Renal cortex interstitium (tissue), 11 donors: ENCODE data around the gene NUPR2. TPM values are rescaled to one million over a fixed set of nuclear protein-coding genes. Genes with fewer than 3 reads are reported as not detected.
"Not testable (repeated sequence)": the region's sequence is repeated elsewhere in the genome, so short reads cannot be mapped to it uniquely, and the experiment has no call there.

Experiments
- DNase-seq, 11 donors: peaks; one replicate each; pipeline ENCODE4 v3.0.0-alpha.2; 2013; ENCODE audit warnings: low read depth in 9 of 11, low spot score in 4 of 11; ENCODE audit errors: extremely low read depth in 1 of 11
- polyA plus RNA-seq, 3 donors: library from polyadenylated mRNA; unstranded; fragments of 120-200 nt; gene quantifications; one replicate each; pipeline ENCODE4 v1.2.1, GENCODE V29; 2013; ENCODE audit not compliant: insufficient read length in 3 of 3

NUPR2 gene
- polyA plus RNA-seq, 3 donors, result 2.4 to 3.5 (median 2.6) TPM

DNA sequence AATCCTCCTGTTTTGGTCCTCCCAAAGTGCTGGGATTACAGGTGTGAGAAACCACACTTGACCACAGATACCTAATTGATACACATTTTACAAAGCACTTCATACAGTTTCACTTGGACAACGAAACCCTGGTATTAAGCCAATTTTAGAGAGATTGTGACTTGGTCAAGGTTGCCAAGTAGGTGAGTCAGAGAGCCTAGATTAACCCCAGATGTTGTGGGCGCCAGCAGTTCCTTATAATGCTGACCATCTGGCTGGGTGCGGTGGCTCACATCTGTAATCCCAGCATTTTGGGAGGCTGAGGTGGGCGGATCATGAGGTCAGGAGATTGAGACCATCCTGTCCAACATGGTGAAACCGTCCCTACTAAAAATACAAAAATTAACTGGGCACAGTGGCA, 18.5 kb downstream of the NUPR2 start:
- no peak for DNase-seq

DNA sequence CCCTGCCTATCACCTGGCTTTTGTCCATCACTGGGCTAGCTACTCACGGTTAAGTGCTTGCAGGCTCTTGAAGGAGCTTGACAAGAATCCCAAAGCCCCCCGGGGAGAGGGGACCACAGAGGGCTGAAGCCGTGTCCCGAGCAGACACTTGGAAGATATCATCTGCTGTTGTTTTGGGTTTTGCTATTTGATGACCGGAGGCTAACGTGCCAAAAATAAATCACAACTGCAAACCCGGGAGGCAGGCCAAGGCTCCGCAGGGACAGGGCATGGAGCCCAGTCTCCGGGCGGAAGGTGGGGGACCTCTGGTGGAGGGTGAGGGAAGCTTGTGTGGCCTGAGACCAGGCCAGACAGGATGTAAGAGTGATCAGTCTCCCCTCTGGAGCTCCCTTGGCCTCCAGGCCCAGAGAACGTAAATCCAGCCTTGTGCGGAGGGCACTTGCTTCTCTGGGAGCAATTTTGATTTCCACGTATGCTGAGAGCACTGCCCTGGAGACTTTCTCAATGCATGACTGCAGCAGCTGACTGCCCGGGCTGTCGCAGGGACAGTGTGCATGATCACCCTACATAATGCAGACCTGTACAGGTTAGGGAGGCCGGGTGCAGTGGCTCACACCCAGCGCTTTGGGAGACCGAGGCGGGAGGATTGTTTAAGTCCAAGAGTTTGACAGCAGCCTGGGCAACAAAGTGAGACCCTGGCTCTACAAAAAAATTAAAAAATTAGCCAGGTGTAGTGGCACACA, 23.3 kb downstream of the NUPR2 start, which contains the start of gene PHKG1:
TSS of gene PHKG1 (minus strand) at position 164 of the 743 bp plus-strand sequence. CDS start 4,011 bp downstream, outside the sequence.
- DNase-seq, result peak in 1 of 11 donors; percentile 31

DNA sequence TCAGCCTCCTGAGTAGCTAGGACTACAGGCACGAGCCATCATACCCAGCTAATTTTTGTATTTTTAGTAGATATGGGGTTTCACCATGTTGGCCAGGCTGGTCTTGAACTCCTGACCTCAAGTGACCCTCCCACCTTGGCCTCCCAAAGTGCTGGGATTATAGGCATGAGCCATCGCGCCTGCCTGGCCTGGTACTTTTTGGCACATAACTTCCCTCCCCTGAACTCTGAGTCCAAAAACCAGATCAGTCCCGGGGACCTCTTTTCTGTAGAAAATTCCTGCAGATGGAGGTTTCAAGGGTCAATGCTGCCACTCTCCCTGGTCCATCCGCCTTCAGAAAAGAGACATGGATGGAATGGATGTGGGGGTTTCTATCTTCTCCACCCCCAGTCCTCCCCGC, 23.8 kb downstream of the NUPR2 start:
- DNase-seq, result not testable (repeated sequence)

DNA sequence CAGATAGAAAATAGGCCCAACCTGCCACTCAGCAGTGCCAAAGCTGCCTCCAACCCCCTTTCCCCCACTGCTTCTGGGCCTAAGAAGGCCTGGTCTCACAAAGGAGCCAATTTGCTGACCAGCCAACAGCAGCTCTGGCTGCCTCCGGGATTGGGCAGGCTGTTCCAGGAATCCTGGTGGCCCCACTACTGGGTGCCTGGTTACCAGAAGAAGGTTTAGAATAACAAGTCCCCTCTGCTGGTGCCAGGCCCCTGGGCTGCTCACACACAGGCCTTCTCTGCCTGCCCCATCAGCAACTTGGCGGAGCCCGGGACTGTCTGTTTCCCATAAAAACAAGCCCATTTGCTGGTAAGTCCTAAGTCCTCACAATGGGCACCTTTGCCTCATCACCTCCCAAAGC, 24.6 kb downstream of the NUPR2 start:
- no peak for DNase-seq

DNA sequence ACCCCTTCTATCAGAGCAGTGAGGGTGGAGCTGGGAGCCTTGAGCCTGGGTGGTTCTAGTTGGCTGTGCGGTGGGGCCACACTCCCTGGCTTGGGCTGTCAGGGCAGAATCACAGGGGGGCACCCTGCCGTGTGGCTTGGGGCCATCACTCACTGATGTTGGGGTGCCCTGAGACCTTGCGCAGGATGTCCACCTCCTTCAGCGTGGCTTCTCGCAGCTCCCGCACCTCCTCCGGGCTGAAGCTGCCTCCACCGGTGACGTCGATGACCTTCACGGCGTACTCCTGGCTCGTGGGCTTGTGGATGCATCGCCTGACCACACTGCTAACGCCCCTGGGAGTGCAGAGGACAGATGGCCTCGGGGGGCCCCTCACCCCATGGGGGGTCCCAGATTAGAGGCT, 28.8 kb downstream of the NUPR2 start:
- no peak for DNase-seq

DNA sequence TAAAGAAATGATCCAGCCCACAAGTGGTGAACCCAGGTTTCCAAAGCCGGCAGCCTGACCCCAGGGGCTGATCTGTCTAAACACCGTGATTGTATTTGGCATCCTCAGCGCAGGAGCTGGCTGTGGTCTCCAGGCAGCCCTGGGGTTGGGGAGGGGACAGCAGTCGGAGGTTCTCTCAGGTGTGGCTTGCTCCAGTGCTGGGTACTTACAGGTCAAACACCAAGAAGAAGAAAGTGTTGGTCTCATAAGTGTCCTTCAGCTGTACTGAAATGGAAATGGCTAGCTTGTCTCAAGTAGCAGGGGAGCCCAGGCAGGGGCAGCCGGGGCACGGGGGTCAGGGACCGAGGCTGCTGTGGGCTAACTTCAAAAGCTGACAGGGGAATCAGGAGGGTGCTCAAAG, 29.5 kb downstream of the NUPR2 start:
- no peak for DNase-seq

DNA sequence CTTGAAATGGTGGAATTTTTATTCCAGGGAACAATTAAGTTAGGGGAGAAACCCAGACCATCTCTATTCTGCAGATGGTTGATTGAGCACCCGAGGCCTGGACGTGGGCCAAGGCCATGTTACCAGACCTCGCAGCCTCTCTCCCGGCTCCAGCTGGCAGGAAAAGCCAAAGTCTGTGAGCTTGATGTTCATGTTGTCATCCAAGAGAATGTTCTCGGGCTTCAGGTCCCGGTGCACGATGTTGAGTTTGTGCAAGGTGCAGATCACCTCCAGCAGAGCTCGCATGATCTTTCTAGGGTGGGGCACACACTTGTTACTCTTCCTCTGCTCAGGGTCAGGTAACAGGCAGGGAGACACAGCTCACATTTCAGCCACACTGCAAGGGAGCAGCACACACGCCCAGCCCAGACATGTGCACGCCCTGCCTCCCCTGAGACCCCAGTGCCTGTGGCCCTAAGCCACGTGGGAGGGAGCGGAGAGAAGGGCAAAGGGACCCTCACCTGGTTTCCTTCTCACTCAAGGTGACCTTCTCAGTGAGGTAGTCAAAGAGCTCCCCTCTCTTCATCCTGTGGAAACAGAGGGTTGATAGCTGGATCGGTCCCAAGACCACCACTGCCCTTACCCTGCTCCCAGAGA, 32.9 kb downstream of the NUPR2 start:
- no peak for DNase-seq

DNA sequence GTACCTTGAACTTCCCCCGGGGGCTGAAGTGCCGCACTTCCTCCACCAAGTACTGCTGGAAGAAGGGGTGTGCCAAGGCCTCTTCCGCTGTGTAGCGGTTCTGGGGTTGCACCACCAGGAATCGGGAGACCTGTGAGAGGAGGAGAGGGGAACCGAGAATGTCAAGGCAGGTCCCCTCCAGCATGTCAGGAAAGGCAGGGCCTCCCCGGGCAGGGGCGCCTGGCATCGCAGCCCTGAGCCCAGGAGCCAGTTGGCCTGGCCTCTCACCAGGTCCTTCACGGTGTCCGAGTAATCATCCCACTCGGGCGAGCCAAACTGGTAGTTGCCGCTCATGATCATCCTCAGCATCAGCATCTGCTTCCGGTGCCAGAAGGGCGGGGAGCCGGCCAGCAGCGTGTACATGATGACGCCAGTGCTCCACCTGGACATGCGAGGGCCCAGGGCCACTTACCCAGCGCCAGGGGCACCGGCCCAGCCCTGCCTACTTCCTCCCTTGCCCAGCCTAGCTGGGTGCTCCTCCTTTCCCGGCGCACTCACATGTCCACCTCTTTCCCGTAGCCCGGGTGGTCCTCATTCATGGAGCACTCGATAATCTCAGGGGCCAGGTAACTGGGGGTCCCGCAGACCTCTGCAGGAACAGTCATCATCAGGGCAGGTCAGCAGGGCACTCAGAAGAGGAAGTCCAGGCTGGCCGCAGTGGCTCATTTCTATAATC, 34.4 kb downstream of the NUPR2 start:
- DNase-seq, result no peak

DNA sequence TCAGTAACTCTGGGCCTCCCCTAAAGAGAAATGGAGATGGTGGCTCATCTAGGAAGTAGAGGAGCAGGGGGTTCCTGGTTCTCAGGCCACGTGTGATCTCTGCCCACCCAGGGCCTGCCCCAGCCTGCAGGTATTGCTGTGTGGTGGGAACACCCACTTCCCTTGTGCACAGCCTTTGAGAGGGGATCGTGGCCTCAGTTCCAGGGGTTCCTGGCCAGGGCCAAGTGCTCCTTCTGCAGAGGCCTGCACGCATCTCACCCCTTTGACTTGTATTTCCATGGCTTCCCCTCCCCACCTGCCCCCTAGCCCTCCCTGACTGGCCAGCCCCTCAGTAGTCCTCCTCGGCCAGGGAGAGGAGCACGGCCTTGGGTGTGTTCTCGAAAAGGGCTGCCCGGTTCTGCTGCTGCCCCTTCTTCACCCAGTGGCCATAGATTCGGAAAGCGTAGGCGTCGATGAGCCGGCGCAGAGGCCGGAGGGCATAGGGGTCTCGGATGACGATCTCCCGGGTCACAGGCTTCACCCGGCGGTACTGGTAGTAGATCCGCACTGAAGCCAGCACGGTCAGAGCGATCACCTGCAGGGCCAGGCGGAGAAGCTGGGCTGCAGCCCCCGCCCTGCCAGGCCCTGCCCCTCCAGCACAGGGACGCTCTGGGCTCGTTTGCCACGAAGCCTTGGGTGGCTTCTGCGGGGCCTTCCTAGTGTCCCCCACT, 35.3 kb downstream of the NUPR2 start:
- not testable (repeated sequence) for DNase-seq

DNA sequence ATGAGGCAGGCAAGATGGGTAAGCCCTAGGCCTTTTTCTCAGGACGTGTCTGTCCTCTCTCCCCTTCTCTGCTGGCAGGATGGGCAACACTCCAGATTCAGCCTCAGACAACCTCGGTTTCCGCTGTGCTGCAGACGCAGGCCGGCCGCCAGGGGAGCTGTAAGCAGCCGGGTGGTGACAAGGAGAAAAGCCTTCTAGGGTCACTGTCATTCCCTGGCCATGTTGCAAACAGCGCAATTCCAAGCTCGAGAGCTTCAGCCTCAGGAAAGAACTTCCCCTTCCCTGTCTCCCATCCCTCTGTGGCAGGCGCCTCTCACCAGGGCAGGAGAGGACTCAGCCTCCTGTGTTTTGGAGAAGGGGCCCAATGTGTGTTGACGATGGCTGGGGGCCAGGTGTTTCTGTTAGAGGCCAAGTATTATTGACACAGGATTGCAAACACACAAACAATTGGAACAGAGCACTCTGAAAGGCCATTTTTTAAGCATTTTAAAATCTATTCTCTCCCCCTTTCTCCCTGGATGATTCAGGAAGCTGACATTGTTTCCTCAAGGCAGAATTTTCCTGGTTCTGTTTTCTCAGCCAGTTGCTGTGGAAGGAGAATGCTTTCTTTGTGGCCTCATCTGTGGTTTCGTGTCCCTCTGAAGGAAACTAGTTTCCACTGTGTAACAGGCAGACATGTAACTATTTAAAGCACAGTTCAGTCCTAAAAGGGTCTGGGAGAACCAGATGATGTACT, 36.6 kb downstream of the NUPR2 start:
- no peak for DNase-seq

DNA sequence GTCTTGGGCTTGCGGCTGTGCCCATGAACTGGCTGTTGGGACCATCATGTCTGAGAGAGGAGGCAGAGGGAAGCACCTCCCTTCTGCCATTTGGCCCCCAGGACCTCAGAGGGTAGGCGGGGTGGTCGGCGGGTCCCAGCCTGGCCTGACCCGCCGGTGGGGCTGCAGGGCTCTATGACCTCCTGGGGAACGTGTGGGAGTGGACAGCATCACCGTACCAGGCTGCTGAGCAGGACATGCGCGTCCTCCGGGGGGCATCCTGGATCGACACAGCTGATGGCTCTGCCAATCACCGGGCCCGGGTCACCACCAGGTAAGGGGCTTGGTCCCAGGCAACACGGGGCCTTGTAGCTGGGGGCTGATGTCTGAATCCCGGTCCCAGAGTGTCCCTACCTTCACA, 38.0 kb downstream of the NUPR2 start:
- no peak for DNase-seq

DNA sequence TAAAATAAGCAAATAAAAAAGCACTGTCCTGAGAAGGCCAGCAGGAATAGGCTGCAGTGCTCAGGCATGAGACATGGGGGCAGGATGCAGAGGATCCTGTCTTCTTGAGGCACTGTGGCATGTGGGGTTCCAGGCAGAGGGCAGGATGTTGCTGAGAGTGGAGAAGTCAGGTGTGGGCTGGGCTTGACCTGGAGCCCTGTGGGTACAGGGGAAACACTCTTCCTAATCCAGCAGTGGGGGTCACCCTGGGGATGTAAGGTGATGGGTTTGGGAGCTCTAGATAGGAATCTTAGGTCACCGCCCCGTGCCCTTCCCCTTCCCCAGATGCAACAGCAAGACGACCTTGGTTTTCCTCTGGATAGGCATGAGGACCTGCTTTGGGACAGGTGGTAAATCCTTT, 38.5 kb downstream of the NUPR2 start:
- DNase-seq, result no peak

DNA sequence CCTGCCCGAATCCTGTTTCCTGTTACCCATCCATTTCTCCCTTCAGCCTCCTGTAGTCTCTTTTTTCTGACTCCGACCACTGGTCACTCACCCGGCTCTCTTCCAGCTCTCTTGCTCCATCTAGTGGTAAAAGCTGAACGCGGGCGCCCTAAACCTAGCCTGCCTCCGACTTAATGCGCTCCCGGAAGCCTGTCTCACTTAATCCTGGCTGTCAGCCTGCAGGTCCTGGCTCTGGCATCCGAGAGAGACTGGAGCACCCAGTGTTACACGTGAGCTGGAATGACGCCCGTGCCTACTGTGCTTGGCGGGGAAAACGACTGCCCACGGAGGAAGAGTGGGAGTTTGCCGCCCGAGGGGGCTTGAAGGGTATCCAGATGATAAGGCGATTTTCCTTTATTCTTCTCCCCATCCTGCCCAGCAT, 41.8 kb downstream of the NUPR2 start:
- DNase-seq, result peak in 9 of 11 donors; percentile 61 to 83 (median 73)

DNA sequence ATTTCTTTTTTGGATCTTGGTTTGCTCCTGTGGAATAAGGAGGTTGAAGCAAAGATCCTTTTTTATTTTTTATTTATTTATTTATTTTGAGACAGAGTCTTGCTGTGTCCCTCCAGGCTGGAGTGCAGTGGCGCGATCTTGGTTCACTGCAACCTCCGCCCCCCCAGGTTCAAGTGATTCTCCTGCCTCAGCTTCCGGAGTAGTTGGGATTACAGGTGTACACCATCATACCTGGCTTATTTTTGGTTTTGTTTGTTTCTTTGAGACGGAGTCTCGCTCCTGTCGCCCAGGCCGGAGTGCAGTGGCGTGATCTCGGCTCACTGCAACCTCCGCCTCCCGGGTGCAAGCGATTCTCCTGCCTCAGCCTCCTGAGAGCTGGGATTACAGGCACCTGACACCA, 49.8 kb downstream of the NUPR2 start:
- DNase-seq, result not testable (repeated sequence)

Other genes starting within 250 kb of the NUPR2 start
- gene ZNF713, start 229.0 kb downstream of the NUPR2 start, polyA plus RNA-seq, result 10 to 100 TPM; 12.3 to 15.8 (median 14.6) TPM
- gene MRPS17, start 164.5 kb downstream of the NUPR2 start, polyA plus RNA-seq, result 10 to 100 TPM; 16.0 to 20.5 (median 16.1) TPM
- 100 to 1,000 TPM in 2 of 3 donors, 10 to 100 TPM in 1; 94.5 to 119 (median 105) TPM for gene NIPSNAP2, start 151.8 kb downstream of the NUPR2 start, polyA plus RNA-seq
- gene PSPH, start 65.0 kb downstream of the NUPR2 start, polyA plus RNA-seq, result 10 to 100 TPM; 26.1 to 35.1 (median 28.8) TPM
- 100 to 1,000 TPM; 206 to 245 (median 233) TPM for gene CCT6A, start 64.7 kb downstream of the NUPR2 start, polyA plus RNA-seq
- gene SUMF2, start 52.1 kb downstream of the NUPR2 start, polyA plus RNA-seq, result 100 to 1,000 TPM; 130 to 169 (median 135) TPM
- gene PHKG1, start 23.5 kb downstream of the NUPR2 start, polyA plus RNA-seq, result 1 to 10 TPM in 2 of 3 donors, under 1 TPM in 1; 0.90 to 3.0 (median 1.4) TPM
- gene CHCHD2, start 9.9 kb downstream of the NUPR2 start, polyA plus RNA-seq, result 100 to 1,000 TPM; 238 to 284 (median 266) TPM